Stimulated activated CD8-positive, alpha-beta memory T cell treated with anti-CD3 and anti-CD28 coated beads, Interleukin-2, amount 100 ng/mL, for 1 hour (primary cell): Measurements from ENCODE around the gene CES3.
"Not testable (repeated sequence)": the region's sequence is repeated elsewhere in the genome, so short reads cannot be mapped to it uniquely, and the experiment has no call there.

Experiments
- DNase-seq, 2 donors: peaks; one replicate each; pipeline ENCODE4 v3.0.0-alpha.2; 2020; ENCODE audit warnings: low read depth in 2 of 2

CES3 gene

GRCh38 chr16:66926171-66926947 lies 34.7 kb upstream of the CES3 start:
- DNase-seq: no peak

DNA sequence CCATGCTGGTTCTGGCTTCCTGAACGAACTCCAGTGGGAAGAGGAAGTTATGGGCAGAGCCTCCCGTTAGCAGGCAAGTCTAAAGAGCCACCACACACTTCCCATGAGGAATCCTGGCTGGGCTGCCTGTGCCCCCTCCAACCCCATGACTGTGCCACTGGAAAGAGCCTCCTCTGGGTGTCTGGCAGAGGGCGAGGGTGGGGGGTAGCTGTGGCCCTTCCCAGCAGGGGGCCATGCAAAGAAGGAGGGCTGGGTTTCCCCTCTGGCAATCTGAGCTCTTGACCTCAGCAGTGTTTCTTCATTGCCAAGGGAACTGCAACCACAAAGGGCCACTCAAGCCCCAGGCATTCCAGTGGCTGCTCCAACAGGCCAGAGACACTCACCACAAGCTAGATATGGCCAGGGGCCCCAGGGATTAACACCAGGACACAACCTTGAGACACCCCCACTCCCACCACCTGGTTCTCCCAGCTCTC lies 34.1 kb upstream of the CES3 start:
- no peak for DNase-seq

GRCh38 chr16:66927918-66928649 lies 33.0 kb upstream of the CES3 start:
- DNase-seq: no peak

- DNase-seq: no peak
Observed at GRCh38 chr16:66928702-66929388, 32.2 kb upstream of the CES3 start.

- no peak for DNase-seq
Observed at GRCh38 chr16:66930189-66930588, 30.9 kb upstream of the CES3 start.

DNA sequence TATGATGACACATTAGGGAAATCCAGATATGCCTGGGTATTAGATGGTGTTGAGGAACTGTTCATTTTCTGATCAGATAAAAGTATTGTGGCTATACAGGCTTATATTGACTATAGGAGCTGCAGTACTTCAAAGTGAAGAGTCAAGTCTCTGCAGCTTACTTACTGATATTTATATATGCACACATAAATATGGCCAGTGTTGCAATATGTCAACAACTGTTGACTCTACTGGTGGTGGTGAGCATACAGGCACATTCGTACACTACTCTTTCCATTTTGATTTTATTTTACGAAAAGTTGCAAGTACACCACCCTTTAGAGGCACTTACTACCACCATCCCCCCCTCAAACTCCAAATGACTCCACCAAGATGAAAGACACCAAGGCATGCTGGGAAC lies 29.4 kb upstream of the CES3 start:
- no peak for DNase-seq

DNA sequence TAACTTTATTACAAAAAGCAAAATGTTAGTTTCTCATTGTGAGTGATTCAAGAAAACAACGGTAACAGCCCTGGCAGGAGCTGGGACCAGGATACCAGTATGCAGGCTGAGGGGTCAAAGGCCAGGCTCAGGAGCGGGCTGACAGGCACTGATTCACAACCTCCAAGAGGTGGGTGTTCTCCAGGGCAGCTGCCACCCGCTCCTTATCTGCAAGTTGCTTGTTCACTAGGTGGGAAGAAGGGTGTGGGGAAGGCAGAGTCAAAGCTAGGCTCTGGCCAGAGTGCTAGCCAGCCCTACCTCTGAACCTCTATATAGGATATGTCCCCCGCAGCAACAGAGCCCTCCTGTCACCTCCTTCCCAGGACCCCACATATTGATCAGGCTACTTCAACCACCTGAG lies 29.0 kb upstream of the CES3 start:
- DNase-seq: no peak

- peak in 1 of 2 donors; percentile 40 for DNase-seq
Observed at GRCh38 chr16:66933776-66934137, 27.3 kb upstream of the CES3 start.

DNA sequence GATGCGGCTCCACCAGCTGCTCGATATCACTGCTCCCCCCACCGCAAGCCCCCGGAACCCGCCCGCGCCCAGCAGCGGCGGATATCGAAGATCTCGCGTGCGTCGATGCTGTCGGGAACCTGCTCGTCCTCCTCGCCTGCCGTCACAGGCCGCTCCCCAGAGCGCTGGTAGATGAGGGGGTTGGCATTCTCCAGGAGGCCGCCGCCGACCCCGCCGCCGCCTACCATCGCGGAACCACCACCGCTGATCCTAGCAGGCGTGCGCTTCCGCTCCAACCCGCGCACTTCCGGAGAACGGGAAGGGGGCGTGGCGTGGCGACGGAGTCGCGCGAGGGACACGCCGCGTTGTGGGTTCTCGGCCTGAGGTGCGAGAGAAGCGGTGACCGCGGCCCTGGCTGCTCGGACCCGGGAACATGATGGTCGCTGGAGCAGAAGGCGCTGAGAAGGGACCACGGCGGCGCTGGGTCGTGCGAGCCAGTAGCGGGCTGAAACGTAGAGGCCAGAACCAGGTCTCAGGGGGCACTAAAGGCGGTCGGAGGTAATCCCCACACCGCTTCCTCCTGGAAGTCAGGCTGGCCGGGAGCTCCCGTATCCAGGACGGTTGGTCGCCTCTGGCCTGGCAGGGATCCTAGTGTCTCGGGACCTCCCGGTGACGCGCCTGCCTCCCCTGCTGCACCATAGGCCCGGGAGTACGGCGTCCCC lies 26.8 kb upstream of the CES3 start, which contains the start of gene CIAO2B:
CIAO2B (minus strand) TSS at position 265 of the 701 bp plus-strand sequence; CDS start at position 227, 38 bp downstream.
- DNase-seq: peak; percentile 78 to 82

DNA sequence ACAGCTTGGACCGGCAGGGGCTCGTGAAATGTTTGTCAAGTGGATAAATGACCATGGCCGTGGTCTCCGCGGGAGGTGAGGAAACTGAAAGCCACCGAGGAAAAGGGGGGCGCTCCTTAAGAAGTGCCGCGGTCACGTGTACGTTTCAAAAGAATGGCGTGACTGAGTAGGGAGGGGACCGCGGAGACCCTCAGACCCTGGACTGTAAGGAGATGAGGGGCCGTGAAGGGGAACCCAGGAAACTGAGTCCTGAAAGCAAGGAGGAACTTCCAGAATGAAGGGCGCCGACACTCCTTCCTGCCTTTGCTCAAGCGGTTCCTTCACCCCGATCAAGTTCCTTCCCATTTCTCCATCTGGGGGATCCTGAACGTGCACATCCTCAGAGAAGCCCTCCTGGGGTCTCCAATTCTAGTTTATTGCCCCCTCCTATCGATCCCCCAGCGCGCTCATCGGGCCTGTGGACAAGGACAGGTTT lies 26.2 kb upstream of the CES3 start:
- DNase-seq: not testable (repeated sequence)

GRCh38 chr16:66935314-66936011 lies 25.6 kb upstream of the CES3 start, which contains the start of gene CES2:
CES2 (plus strand) TSS chr16:66935516; CDS start chr16:66935636, 120 bp downstream.
- DNase-seq: no peak

GRCh38 chr16:66936462-66936861 lies 24.6 kb upstream of the CES3 start:
- DNase-seq: no peak

GRCh38 chr16:66936889-66937554 lies 24.0 kb upstream of the CES3 start:
- DNase-seq: no peak

- no peak for DNase-seq
Observed at GRCh38 chr16:66937725-66938337, 23.2 kb upstream of the CES3 start.

- DNase-seq: no peak
Observed at GRCh38 chr16:66939366-66939765, 21.7 kb upstream of the CES3 start.

- no peak for DNase-seq
Observed at GRCh38 chr16:66940236-66940635, 20.8 kb upstream of the CES3 start.

- DNase-seq: no peak
Observed at GRCh38 chr16:66942981-66943380, 18.1 kb upstream of the CES3 start.

GRCh38 chr16:66943426-66944053 lies 17.5 kb upstream of the CES3 start:
- DNase-seq: no peak

- DNase-seq: no peak
Observed at GRCh38 chr16:66944054-66944441, 17.0 kb upstream of the CES3 start.
